ENCODE data around the gene DNAH17.

The DNAH17 gene

GRCh38 chr17:78602246-78602645, 25.1 kb upstream of the DNAH17 start:
- no peak for DNase-seq (ENCODE audit: low spot score)

- DNase-seq (ENCODE audit: low spot score), result no peak
Measured at GRCh38 chr17:78601577-78602190, 24.5 kb upstream of the DNAH17 start.

- no peak for DNase-seq (ENCODE audit: low spot score)
Measured at GRCh38 chr17:78600181-78600721, 23.1 kb upstream of the DNAH17 start.

GRCh38 chr17:78599419-78599818, 22.2 kb upstream of the DNAH17 start:
- DNase-seq (ENCODE audit: low spot score), result no peak

- DNase-seq (ENCODE audit: low spot score), result no peak
Measured at GRCh38 chr17:78598013-78598471, 20.8 kb upstream of the DNAH17 start.

GRCh38 chr17:78596871-78597764, 19.9 kb upstream of the DNAH17 start:
- no peak for DNase-seq (ENCODE audit: low spot score)

- DNase-seq (ENCODE audit: low spot score), result no peak
Measured at GRCh38 chr17:78595135-78595810, 18.1 kb upstream of the DNAH17 start.

GRCh38 chr17:78592991-78593329, 15.8 kb upstream of the DNAH17 start:
- no peak for DNase-seq (ENCODE audit: low spot score)

- DNase-seq (ENCODE audit: low spot score), result no peak
Measured at GRCh38 chr17:78591263-78591671, 14.1 kb upstream of the DNAH17 start.

GRCh38 chr17:78589885-78590284, 12.7 kb upstream of the DNAH17 start:
- no peak for DNase-seq (ENCODE audit: low spot score)

GRCh38 chr17:78589031-78589675, 12.0 kb upstream of the DNAH17 start:
- no peak for DNase-seq (ENCODE audit: low spot score)

- DNase-seq (ENCODE audit: low spot score), result no peak
Measured at GRCh38 chr17:78588258-78589030, 11.2 kb upstream of the DNAH17 start.

GRCh38 chr17:78585006-78585630, 7.9 kb upstream of the DNAH17 start:
- DNase-seq (ENCODE audit: low spot score), result no peak

GRCh38 chr17:78583091-78583490, 5.9 kb upstream of the DNAH17 start:
- no peak for DNase-seq (ENCODE audit: low spot score)

GRCh38 chr17:78581304-78581703, 4.1 kb upstream of the DNAH17 start:
- no peak for DNase-seq (ENCODE audit: low spot score)

GRCh38 chr17:78580277-78580804, 3.1 kb upstream of the DNAH17 start:
- no peak for DNase-seq (ENCODE audit: low spot score)

GRCh38 chr17:78576389-78577112, 645 bp downstream of the DNAH17 start:
- no peak for DNase-seq (ENCODE audit: low spot score)

- DNase-seq (ENCODE audit: low spot score), result no peak
Measured at GRCh38 chr17:78575899-78576298, 1.3 kb downstream of the DNAH17 start.

- no peak for DNase-seq (ENCODE audit: low spot score)
Measured at GRCh38 chr17:78575340-78575739, 1.9 kb downstream of the DNAH17 start.

- no peak for DNase-seq (ENCODE audit: low spot score)
Measured at GRCh38 chr17:78573955-78574354, 3.2 kb downstream of the DNAH17 start.
